OCI-LY1 (cell line): ENCODE measurements around the gene MLXIP.

ENCODE experiments used
- H2AFZ ChIP-seq: fragments of 200-600 bp; sonication (generic), shearing (Covaris generic); 2 replicates; pipeline ENCODE4 v1.6.0; 2014; ENCODE audit warnings: antibody characterized with exemption, mild to moderate bottlenecking, low read length
- H3F3A ChIP-seq: fragments of 200-600 bp; sonication (generic), shearing (Covaris generic); 2 replicates; pipeline ENCODE4 v1.6.0; 2014; ENCODE audit warnings: mild to moderate bottlenecking, antibody characterized with exemption, low read length, moderate library complexity; ENCODE audit not compliant: insufficient read depth
- H3K27ac ChIP-seq: fragments of 200-600 bp; sonication (generic); 2 replicates; pipeline ENCODE4 v1.5.1; 2014; ENCODE audit warnings: low read length, mixed run types, mild to moderate bottlenecking, low read depth; ENCODE audit not compliant: poor library complexity, severe bottlenecking
- H3K27me3 ChIP-seq: fragments of 200-600 bp; sonication (generic); 2 replicates; pipeline ENCODE4 v1.6.0; 2014; ENCODE audit warnings: antibody characterized with exemption, mild to moderate bottlenecking, low read length, moderate library complexity; ENCODE audit not compliant: insufficient read depth
- H3K36me3 ChIP-seq: fragments of 200-600 bp; sonication (generic); 2 replicates; pipeline ENCODE4 v1.6.1; 2014; ENCODE audit warnings: mild to moderate bottlenecking, antibody characterized with exemption, low read length, moderate library complexity, mixed read lengths; ENCODE audit not compliant: insufficient read depth
- H3K4me1 ChIP-seq: fragments of 200-600 bp; sonication (generic); 2 replicates; pipeline ENCODE4 v1.5.1; 2014; ENCODE audit warnings: mild to moderate bottlenecking, low read length, moderate library complexity; ENCODE audit not compliant: insufficient read depth, severe bottlenecking
- H3K4me2 ChIP-seq: fragments of 200-600 bp; sonication (generic), shearing (Covaris generic); 2 replicates; pipeline ENCODE4 v1.6.1; 2014; ENCODE audit warnings: low read length
- H3K4me3 ChIP-seq: fragments of 200-600 bp; sonication (generic); 2 replicates; pipeline ENCODE4 v1.5.1; 2014; ENCODE audit warnings: low read length, low read depth, mild to moderate bottlenecking, mixed read lengths; ENCODE audit not compliant: poor library complexity, severe bottlenecking
- H3K79me2 ChIP-seq: fragments of 200-600 bp; shearing (Covaris generic); 2 replicates; pipeline ENCODE4 v1.6.1; 2016; ENCODE audit warnings: mixed run types, low read length, mixed read lengths; ENCODE audit not compliant: insufficient read depth
- H3K9ac ChIP-seq: fragments of 200-600 bp; sonication (generic), shearing (Covaris generic); 2 replicates; pipeline ENCODE4 v1.6.1; 2014; ENCODE audit warnings: mild to moderate bottlenecking, low read length, mixed read lengths
- H3K9me2 ChIP-seq: fragments of 200-600 bp; sonication (generic), shearing (Covaris generic); 2 replicates; pipeline ENCODE4 v1.6.1; 2014; ENCODE audit warnings: low read depth, mild to moderate bottlenecking, low read length, mixed read lengths
- H3K9me3 ChIP-seq: fragments of 200-600 bp; shearing (Covaris generic); 2 replicates; pipeline ENCODE4 v1.6.1; 2014; ENCODE audit warnings: low read length, mixed read lengths
- H4K20me1 ChIP-seq: fragments of 200-600 bp; sonication (generic), shearing (Covaris generic); 2 replicates; pipeline ENCODE4 v1.6.0; 2016; ENCODE audit warnings: mild to moderate bottlenecking, low read length; ENCODE audit not compliant: insufficient read depth
- EZH2 ChIP-seq: fragments of 200-600 bp; sonication (generic), shearing (Covaris generic); IDR thresholded peaks from 2 replicates; pipeline ENCODE4 v1.8.0; 2017; ENCODE audit warnings: borderline replicate concordance, mixed run types, mild to moderate bottlenecking, antibody characterized with exemption, low read length, moderate library complexity, mixed read lengths
- TF ChIP-seq, protein P1 (sequence below): fragments of 200-600 bp; sonication (generic), shearing (Covaris generic); IDR thresholded peaks from 2 replicates; pipeline ENCODE4 v1.5.1; 2017; ENCODE audit warnings: mild to moderate bottlenecking, antibody characterized with exemption, low read length, moderate library complexity, mixed read lengths

MLXIP gene

DNA sequence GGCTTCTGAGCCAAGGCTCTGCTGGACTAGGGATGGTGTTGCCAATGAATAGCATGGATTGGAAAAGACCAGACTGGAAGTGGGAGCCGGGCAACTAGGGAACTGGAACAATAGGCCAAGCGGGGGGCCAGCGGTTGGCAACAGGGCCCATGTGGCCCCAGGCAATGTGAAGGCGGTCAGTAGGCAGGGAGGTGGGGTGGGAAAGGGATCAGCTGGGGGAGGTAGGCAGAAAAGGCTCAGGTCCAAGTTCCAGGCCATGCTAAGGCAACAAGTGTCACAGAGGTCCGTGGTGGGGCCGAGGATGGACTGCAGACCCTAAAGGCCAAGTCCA, 14.9 kb upstream of the MLXIP start:
- Histone ChIP-seq H3K4me3 (peak overlapping the region; percentile 63), H3K9ac (no peak overlapping the region), H4K20me1 (no peaks in the 10 kb centered on the region), H3F3A (0 out of 2 replicates have a peak, but pooled peaks cover 8% of the 10 kb centered on the region), H3K27ac (peak overlapping the region; percentile 63), H3K36me3 (peaks cover 32% of the 10 kb centered on the region), H3K79me2 (no peaks in the 10 kb centered on the region), H3K27me3 (no peaks in the 10 kb centered on the region), H3K9me3 (no peaks in the 10 kb centered on the region), H3K4me1 (peaks cover 54% of the 10 kb centered on the region), H3K9me2 (no peaks in the 10 kb centered on the region), H3K4me2 (peak overlapping the region; percentile 69), H2AFZ (no peak overlapping the region)
- TF ChIP-seq EZH2, result no peak
- TF ChIP-seq, protein P1, sequence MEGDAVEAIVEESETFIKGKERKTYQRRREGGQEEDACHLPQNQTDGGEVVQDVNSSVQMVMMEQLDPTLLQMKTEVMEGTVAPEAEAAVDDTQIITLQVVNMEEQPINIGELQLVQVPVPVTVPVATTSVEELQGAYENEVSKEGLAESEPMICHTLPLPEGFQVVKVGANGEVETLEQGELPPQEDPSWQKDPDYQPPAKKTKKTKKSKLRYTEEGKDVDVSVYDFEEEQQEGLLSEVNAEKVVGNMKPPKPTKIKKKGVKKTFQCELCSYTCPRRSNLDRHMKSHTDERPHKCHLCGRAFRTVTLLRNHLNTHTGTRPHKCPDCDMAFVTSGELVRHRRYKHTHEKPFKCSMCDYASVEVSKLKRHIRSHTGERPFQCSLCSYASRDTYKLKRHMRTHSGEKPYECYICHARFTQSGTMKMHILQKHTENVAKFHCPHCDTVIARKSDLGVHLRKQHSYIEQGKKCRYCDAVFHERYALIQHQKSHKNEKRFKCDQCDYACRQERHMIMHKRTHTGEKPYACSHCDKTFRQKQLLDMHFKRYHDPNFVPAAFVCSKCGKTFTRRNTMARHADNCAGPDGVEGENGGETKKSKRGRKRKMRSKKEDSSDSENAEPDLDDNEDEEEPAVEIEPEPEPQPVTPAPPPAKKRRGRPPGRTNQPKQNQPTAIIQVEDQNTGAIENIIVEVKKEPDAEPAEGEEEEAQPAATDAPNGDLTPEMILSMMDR, result no peak

DNA sequence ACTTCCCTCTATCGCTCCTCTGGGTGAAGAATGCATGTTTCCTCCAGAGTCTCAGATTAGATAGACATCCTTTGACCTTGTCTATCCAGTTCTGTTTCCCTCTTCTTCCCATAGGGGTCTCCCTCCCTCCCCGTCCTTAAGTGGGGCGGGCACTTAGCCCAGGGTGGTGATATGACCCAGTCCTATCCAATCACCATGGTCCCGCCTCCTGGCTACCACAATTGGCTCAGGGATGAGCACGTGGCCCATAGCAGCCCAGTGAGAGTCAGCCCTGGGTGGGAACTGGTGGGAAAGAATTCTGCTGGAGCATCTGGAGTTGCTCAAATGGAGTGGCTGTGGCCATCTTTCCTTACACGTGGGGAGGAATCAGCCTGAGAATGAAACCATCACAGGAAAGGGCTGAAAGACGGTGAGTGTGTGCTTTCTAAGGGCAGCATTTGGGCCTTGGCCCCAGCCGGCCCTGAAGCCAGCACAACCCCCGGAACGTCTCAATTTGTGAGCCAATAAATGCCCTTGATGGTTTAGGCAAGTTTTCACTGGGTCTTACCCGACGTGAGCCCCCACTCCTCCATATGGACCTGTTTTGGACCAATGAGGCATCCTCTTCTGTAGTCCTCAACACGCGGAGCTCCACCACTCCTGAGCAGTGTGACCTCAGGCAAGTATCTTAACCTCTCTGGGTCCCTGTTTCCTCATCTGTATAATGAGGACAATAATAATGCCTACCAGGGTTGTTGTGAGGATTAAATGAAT, 14.4 kb upstream of the MLXIP start:
- TF ChIP-seq, protein P1, result peak; percentile 64
- no peak for TF ChIP-seq EZH2
- Histone ChIP-seq H3K27me3 (no peaks in the 10 kb centered on the region), H3F3A (0 out of 2 replicates have a peak, but pooled peaks cover 8% of the 10 kb centered on the region), H4K20me1 (no peaks in the 10 kb centered on the region), H3K4me1 (peaks cover 55% of the 10 kb centered on the region), H3K79me2 (no peaks in the 10 kb centered on the region), H3K4me2 (peak overlapping the region; percentile 69), H3K9me2 (no peaks in the 10 kb centered on the region), H3K27ac (peak overlapping the region; percentile 63), H3K9me3 (no peaks in the 10 kb centered on the region), H3K36me3 (peaks cover 27% of the 10 kb centered on the region), H3K9ac (peak overlapping the region; percentile 59), H2AFZ (no peak overlapping the region), H3K4me3 (peak overlapping the region; percentile 63)

DNA sequence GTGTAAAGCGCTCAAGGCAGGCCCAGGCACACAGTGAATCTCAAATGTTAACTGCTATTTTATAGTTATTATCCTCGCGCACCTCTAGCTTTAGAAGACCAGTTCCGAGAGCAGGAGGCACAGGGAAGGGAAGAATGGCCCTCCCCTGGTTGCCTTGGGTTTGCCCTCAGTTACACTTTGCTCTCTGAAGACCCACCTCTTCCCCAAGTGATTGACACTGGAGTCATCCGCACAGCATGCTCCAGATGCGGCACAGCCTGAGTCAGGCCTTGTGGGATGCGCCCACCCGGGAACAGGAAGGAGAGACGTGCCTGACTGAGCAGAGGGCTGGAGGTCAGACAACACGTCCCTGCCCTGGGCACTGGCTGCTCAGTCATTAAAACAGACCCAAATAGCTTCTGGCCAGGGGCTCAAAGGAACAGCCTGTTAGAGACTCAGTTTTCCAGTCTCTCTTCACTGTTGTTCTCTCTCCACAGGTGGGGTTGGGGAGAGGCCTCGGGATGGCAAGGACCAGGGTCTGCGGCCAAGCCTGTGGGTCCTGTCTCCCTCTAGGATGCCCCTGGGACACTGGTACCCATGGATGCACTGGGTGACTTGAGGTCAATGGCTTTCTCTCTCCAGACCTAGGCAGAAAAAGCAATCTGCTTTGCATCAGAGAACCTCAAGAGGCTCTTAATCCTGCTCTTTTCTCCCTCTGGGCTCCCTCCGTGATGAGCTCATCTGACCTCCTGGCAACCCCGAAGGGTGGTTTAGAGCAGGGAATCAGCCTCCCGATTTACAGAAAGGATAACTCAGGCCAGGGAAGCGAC, 13.6 kb upstream of the MLXIP start:
- peak overlapping the region; percentile 59 for H3K9ac ChIP-seq
- H3K9me3 ChIP-seq, result no peaks in the 10 kb centered on the region
- H3K9me2 ChIP-seq, result no peaks in the 10 kb centered on the region
- no peaks in the 10 kb centered on the region for H3K27me3 ChIP-seq
- H3K4me2 ChIP-seq, result peak overlapping the region; percentile 69
- H3K4me3 ChIP-seq, result peak overlapping the region; percentile 63
- H3K4me1 ChIP-seq, result peaks cover 55% of the 10 kb centered on the region
- no peaks in the 10 kb centered on the region for H4K20me1 ChIP-seq
- 0 out of 2 replicates have a peak, but pooled peaks cover 8% of the 10 kb centered on the region for H3F3A ChIP-seq
- H3K36me3 ChIP-seq, result peaks cover 19% of the 10 kb centered on the region
- TF ChIP-seq, protein P1, result no peak
- no peak for TF ChIP-seq EZH2
- no peak overlapping the region for H2AFZ ChIP-seq
- H3K79me2 ChIP-seq, result no peaks in the 10 kb centered on the region
- peak overlapping the region; percentile 49 for H3K27ac ChIP-seq
